Activated CD8-positive, alpha-beta memory T cell treated with anti-CD3 and anti-CD28 coated beads, Interleukin-2, amount 10 ng/mL, durations not matched to agents 7 days and 5 days (primary cell): ENCODE measurements around the gene IKZF1. TPM values are rescaled to one million over a fixed set of nuclear protein-coding genes. Genes with fewer than 3 reads are reported as not detected.

Source experiments
- ATAC-seq: fragments of 150-1000 bp; cut with Tn5 transposase; one replicate; pipeline ENCODE4 v1.10.0; 2021; ENCODE audit warnings: moderate library complexity
- CTCF ChIA-PET: fragments of 350-600 bp; sonication (Branson Sonifier 250); formaldehyde crosslinking; loops from one replicate; lab custom pipeline; 2021; ENCODE audit warnings: antibody characterized with exemption; lab: Charles Lee
- DNase-seq: peaks from one replicate; pipeline ENCODE4 v3.0.0-alpha.2; 2020
- H3K27ac Mint-ChIP-seq: one replicate; pipeline ENCODE4 v1.8.0; 2021; ENCODE audit warnings: mild to moderate bottlenecking, mixed read lengths
- H3K27me3 Mint-ChIP-seq: one replicate; pipeline ENCODE4 v1.8.0; 2021; ENCODE audit warnings: mixed read lengths
- H3K36me3 Mint-ChIP-seq: one replicate; pipeline ENCODE4 v1.8.0; 2021; ENCODE audit warnings: mild to moderate bottlenecking, mixed read lengths
- H3K4me1 Mint-ChIP-seq: one replicate; pipeline ENCODE4 v1.8.0; 2021; ENCODE audit warnings: mixed read lengths
- H3K4me3 Mint-ChIP-seq: one replicate; pipeline ENCODE4 v1.8.0; 2021; ENCODE audit warnings: mild to moderate bottlenecking, moderate library complexity, mixed read lengths
- H3K9me3 Mint-ChIP-seq: one replicate; pipeline ENCODE4 v1.8.0; 2022; ENCODE audit warnings: low read depth, mixed read lengths
- total RNA-seq, 2 experiments: library from RNA; stranded (reverse); gene quantifications; one replicate each; pipeline ENCODE4 v1.2.3, GENCODE V29; 2021

Gene IKZF1
- total RNA-seq, 2 experiments from 2014 or later, result 348 to 374 TPM

- H3K36me3 Mint-ChIP-seq, result peaks cover 78% of the 10 kb centered on the region
- CTCF ChIA-PET, result no interaction called here
- no peak for DNase-seq
- peak overlapping the region; percentile 72 for H3K27ac Mint-ChIP-seq
- no peak overlapping the region for H3K4me3 Mint-ChIP-seq
- H3K4me1 Mint-ChIP-seq, result peaks cover 64% of the 10 kb centered on the region
- ATAC-seq, result no peak
- no peaks in the 10 kb centered on the region for H3K27me3 Mint-ChIP-seq
- H3K9me3 Mint-ChIP-seq, result no peaks in the 10 kb centered on the region
Measured at GRCh38 chr7:50389961-50390360, 85.4 kb downstream of the IKZF1 start.

GRCh38 chr7:50391386-50391785 lies 86.9 kb downstream of the IKZF1 start:
- Mint-ChIP-seq H3K36me3 (peaks cover 77% of the 10 kb centered on the region), H3K27ac (peak overlapping the region; percentile 63), H3K4me1 (peaks cover 72% of the 10 kb centered on the region), H3K4me3 (no peak overlapping the region), H3K27me3 (no peaks in the 10 kb centered on the region), H3K9me3 (no peaks in the 10 kb centered on the region)
- DNase-seq (no peak), ATAC-seq (no peak)
- CTCF ChIA-PET, result interaction anchor here (1.2 to 1.8 kb wide), 6 partner anchors 10 to 186 kb away, joined by 3 to 5 read pairs (median 4); no protein-coding TSS in a partner anchor

- ATAC-seq, result peak; percentile 54
- DNase-seq, result peak; percentile 65
- H3K4me1 Mint-ChIP-seq, result peaks cover 86% of the 10 kb centered on the region
- H3K9me3 Mint-ChIP-seq, result no peaks in the 10 kb centered on the region
- H3K27ac Mint-ChIP-seq, result peak overlapping the region; percentile 95
- peak overlapping the region; percentile 44 for H3K4me3 Mint-ChIP-seq
- no peaks in the 10 kb centered on the region for H3K27me3 Mint-ChIP-seq
- peaks cover 80% of the 10 kb centered on the region for H3K36me3 Mint-ChIP-seq
- CTCF ChIA-PET, result interaction anchor here (1.3 to 1.8 kb wide), 4 partner anchors 13 to 187 kb away, joined by 3 to 6 read pairs (median 4); no protein-coding TSS in a partner anchor
Measured at GRCh38 chr7:50393076-50393475, 88.6 kb downstream of the IKZF1 start.

- peaks cover 81% of the 10 kb centered on the region for H3K36me3 Mint-ChIP-seq
- DNase-seq (peak; percentile 85), ATAC-seq (peak; percentile 40)
- peak overlapping the region; percentile 95 for H3K27ac Mint-ChIP-seq
- no peaks in the 10 kb centered on the region for H3K27me3 Mint-ChIP-seq
- CTCF ChIA-PET, result interaction anchor here (0.7 to 1.8 kb wide), 5 partner anchors 24 to 251 kb away, joined by 3 to 6 read pairs (median 3); no protein-coding TSS in a partner anchor
- H3K9me3 Mint-ChIP-seq, result no peaks in the 10 kb centered on the region
- peak overlapping the region; percentile 44 for H3K4me3 Mint-ChIP-seq
- H3K4me1 Mint-ChIP-seq, result peaks cover 90% of the 10 kb centered on the region
Measured at GRCh38 chr7:50393547-50394252, 89.2 kb downstream of the IKZF1 start.

GRCh38 chr7:50394315-50394714 lies 89.8 kb downstream of the IKZF1 start:
- H3K4me1 Mint-ChIP-seq, result peaks cover 84% of the 10 kb centered on the region
- no peak for ATAC-seq
- CTCF ChIA-PET, result interaction anchor here (0.7 to 1.5 kb wide), 4 partner anchors 26 to 252 kb away, joined by 3 to 6 read pairs (median 3); no protein-coding TSS in a partner anchor

GRCh38 chr7:50396856-50397255 lies 92.3 kb downstream of the IKZF1 start:
- Mint-ChIP-seq H3K4me3 (no peak overlapping the region), H3K27ac (peak overlapping the region; percentile 79), H3K27me3 (no peaks in the 10 kb centered on the region), H3K4me1 (peaks cover 77% of the 10 kb centered on the region), H3K36me3 (peaks cover 81% of the 10 kb centered on the region), H3K9me3 (no peaks in the 10 kb centered on the region)
- CTCF ChIA-PET, result interaction anchor here (0.7 to 2.7 kb wide), 5 partner anchors 10 to 191 kb away, joined by 3 to 11 read pairs (median 3); no protein-coding TSS in a partner anchor
- DNase-seq, result no peak
- ATAC-seq, result peak; percentile 26

More at GRCh38 chr7:50394315-50394714, 89.8 kb downstream of the IKZF1 start:
- Mint-ChIP-seq H3K36me3 (peaks cover 77% of the 10 kb centered on the region), H3K9me3 (no peaks in the 10 kb centered on the region), H3K27ac (peak overlapping the region; percentile 95), H3K4me3 (peak overlapping the region; percentile 44), H3K27me3 (no peaks in the 10 kb centered on the region)
- DNase-seq, result no peak

GRCh38 chr7:50397320-50397970 lies 92.9 kb downstream of the IKZF1 start:
- peaks cover 81% of the 10 kb centered on the region for H3K36me3 Mint-ChIP-seq
- ATAC-seq (peak; percentile 10), DNase-seq (peak; percentile 73)
- H3K27ac Mint-ChIP-seq, result peak overlapping the region; percentile 82
- H3K4me3 Mint-ChIP-seq, result no peak overlapping the region
- CTCF ChIA-PET, result interaction anchor here (0.7 to 2.7 kb wide), 5 partner anchors 9 to 192 kb away, joined by 3 to 11 read pairs (median 4); no protein-coding TSS in a partner anchor
- H3K27me3 Mint-ChIP-seq, result no peaks in the 10 kb centered on the region
- no peaks in the 10 kb centered on the region for H3K9me3 Mint-ChIP-seq
- H3K4me1 Mint-ChIP-seq, result peaks cover 74% of the 10 kb centered on the region

GRCh38 chr7:50397971-50398324 lies 93.4 kb downstream of the IKZF1 start:
- no peaks in the 10 kb centered on the region for H3K9me3 Mint-ChIP-seq
- no peaks in the 10 kb centered on the region for H3K27me3 Mint-ChIP-seq
- no peak for ATAC-seq
- CTCF ChIA-PET, result interaction anchor here (1.1 to 2.7 kb wide), 5 partner anchors 20 to 206 kb away, joined by 3 to 11 read pairs (median 4); no protein-coding TSS in a partner anchor
- peaks cover 81% of the 10 kb centered on the region for H3K36me3 Mint-ChIP-seq
- peaks cover 72% of the 10 kb centered on the region for H3K4me1 Mint-ChIP-seq
- H3K4me3 Mint-ChIP-seq, result no peak overlapping the region
- H3K27ac Mint-ChIP-seq, result peak overlapping the region; percentile 82
- DNase-seq, result no peak

GRCh38 chr7:50399206-50399605 lies 94.7 kb downstream of the IKZF1 start:
- Mint-ChIP-seq H3K9me3 (no peaks in the 10 kb centered on the region), H3K27me3 (no peaks in the 10 kb centered on the region), H3K36me3 (peaks cover 80% of the 10 kb centered on the region), H3K4me1 (peaks cover 64% of the 10 kb centered on the region), H3K4me3 (no peak overlapping the region), H3K27ac (no peak overlapping the region)
- no peak for DNase-seq
- no peak for ATAC-seq
- CTCF ChIA-PET, result interaction anchor here (2.0 to 2.7 kb wide), 2 partner anchors 19 to 194 kb away, joined by 7 to 11 read pairs; no protein-coding TSS in a partner anchor

- peaks cover 80% of the 10 kb centered on the region for H3K36me3 Mint-ChIP-seq
- ATAC-seq, result no peak
- H3K27ac Mint-ChIP-seq, result peak overlapping the region; percentile 49
- CTCF ChIA-PET, result interaction anchor here (2.0 kb wide), 1 partner anchor 18 kb away, joined by 7 read pairs; no protein-coding TSS in a partner anchor
- no peak for DNase-seq
- no peaks in the 10 kb centered on the region for H3K9me3 Mint-ChIP-seq
- H3K27me3 Mint-ChIP-seq, result no peaks in the 10 kb centered on the region
- no peak overlapping the region for H3K4me3 Mint-ChIP-seq
- peaks cover 63% of the 10 kb centered on the region for H3K4me1 Mint-ChIP-seq
Measured at GRCh38 chr7:50399635-50400034, 95.1 kb downstream of the IKZF1 start.

- H3K27ac Mint-ChIP-seq, result no peak overlapping the region
- CTCF ChIA-PET, result no interaction called here
- no peaks in the 10 kb centered on the region for H3K9me3 Mint-ChIP-seq
- H3K4me3 Mint-ChIP-seq, result no peak overlapping the region
- DNase-seq, result no peak
- peaks cover 60% of the 10 kb centered on the region for H3K4me1 Mint-ChIP-seq
- peaks cover 82% of the 10 kb centered on the region for H3K36me3 Mint-ChIP-seq
- no peak for ATAC-seq
- H3K27me3 Mint-ChIP-seq, result no peaks in the 10 kb centered on the region
Measured at GRCh38 chr7:50400114-50400513, 95.6 kb downstream of the IKZF1 start.

- H3K9me3 Mint-ChIP-seq, result no peaks in the 10 kb centered on the region
- H3K4me1 Mint-ChIP-seq, result peaks cover 52% of the 10 kb centered on the region
- CTCF ChIA-PET, result interaction anchor here (1.1 kb wide), 1 partner anchor 199 kb away, joined by 4 read pairs; no protein-coding TSS in a partner anchor
- H3K27me3 Mint-ChIP-seq, result no peaks in the 10 kb centered on the region
- H3K36me3 Mint-ChIP-seq, result peaks cover 57% of the 10 kb centered on the region
- no peak overlapping the region for H3K4me3 Mint-ChIP-seq
- no peak for ATAC-seq
- no peak for DNase-seq
- H3K27ac Mint-ChIP-seq, result no peak overlapping the region
Measured at GRCh38 chr7:50404392-50404791, 99.9 kb downstream of the IKZF1 start.

- ATAC-seq, result no peak
- DNase-seq, result no peak
- CTCF ChIA-PET, result no interaction called here
- Mint-ChIP-seq H3K4me3 (no peak overlapping the region), H3K4me1 (peaks cover 57% of the 10 kb centered on the region), H3K27me3 (no peaks in the 10 kb centered on the region), H3K36me3 (peaks cover 50% of the 10 kb centered on the region), H3K9me3 (no peaks in the 10 kb centered on the region), H3K27ac (peak overlapping the region; percentile 53)
Measured at GRCh38 chr7:50405221-50405620, 100.7 kb downstream of the IKZF1 start.
